Measurements from ENCODE around the gene FOXP3.

DNA sequence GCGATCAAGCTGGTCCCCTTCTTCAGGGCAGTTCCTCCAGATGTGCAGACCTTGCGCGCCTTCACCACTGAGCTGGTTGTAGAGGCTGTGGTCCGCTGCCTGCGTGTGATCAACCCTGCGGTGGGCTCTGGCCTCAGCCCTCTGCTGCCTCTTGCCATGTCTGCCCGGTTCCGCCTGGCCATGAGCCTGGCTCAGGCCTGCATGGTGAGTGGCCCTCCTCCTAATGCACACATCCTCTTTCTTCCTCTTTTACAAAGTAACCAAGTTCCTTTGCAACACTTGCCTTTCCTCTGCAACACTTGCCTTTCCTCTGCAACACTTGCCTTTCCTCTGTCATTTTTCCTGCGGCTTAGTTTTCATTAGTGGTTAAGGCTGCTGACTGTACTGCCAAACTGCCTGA, 27.4 kb downstream of the FOXP3 start:
- TF ChIP-seq CTCF (IDR thresholded peaks at IDR 0.05) = no peak
- no peak for TF ChIP-seq POLR2A (IDR thresholded peaks at IDR 0.05)
